ENCODE measurements around the gene GTF2B.
"Not testable (repeated sequence)": the region's sequence is repeated elsewhere in the genome, so short reads cannot be mapped to it uniquely, and the experiment has no call there.

GTF2B gene

GRCh38 chr1:88891318-88891950 is at the start of gene GTF2B:
GTF2B (minus strand) TSS chr1:88891567; CDS start chr1:88891499, 68 bp downstream.
- DNase-seq (ENCODE audit: low spot score): peak; percentile 97

GRCh38 chr1:88938528-88938927 is 47.2 kb upstream of the GTF2B start:
- not testable (repeated sequence) for DNase-seq (ENCODE audit: low spot score)

- DNase-seq (ENCODE audit: low spot score): no peak
These were observed 45.5 kb upstream of the GTF2B start for GRCh38 chr1:88936760-88937342.

DNA sequence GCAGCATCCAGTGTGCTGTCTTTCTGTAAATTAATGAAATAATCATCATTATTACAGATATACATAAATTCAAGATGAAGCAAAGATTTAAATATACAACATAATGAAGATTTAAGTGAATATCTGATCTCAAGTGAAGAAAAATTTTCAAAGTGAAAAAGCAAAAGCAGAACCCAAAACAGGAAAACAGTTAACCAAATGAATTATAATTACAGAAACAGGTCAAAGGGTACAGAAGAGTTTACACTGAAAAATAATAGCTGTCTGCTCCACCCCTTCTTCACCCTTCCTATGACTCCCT is 44.8 kb upstream of the GTF2B start:
- no peak for DNase-seq (ENCODE audit: low spot score)

GRCh38 chr1:88935522-88936222 is 44.3 kb upstream of the GTF2B start:
- DNase-seq (ENCODE audit: low spot score): peak; percentile 53

- DNase-seq (ENCODE audit: low spot score): not testable (repeated sequence)
These were observed 38.8 kb upstream of the GTF2B start for GRCh38 chr1:88930176-88930575.

DNA sequence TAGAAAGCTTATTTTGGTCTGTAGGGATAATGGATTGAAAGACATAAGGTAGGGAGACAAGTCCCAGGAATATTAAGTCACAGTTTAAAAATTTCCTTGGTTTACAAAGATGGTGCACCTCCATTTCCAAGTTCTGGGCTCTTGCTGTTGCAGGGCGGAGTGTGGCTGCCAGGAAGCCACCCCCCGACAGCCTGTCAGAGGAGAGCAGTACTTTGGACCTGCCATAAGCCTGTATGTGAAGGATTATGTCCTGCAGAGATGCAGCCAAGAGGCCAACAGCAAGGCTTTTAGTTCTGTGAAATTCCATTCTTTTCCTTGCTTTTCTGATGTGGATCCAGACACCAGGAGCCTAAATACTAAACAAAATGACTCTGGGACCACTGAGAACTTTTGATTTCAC is 31.9 kb upstream of the GTF2B start:
- DNase-seq (ENCODE audit: low spot score): no peak

DNA sequence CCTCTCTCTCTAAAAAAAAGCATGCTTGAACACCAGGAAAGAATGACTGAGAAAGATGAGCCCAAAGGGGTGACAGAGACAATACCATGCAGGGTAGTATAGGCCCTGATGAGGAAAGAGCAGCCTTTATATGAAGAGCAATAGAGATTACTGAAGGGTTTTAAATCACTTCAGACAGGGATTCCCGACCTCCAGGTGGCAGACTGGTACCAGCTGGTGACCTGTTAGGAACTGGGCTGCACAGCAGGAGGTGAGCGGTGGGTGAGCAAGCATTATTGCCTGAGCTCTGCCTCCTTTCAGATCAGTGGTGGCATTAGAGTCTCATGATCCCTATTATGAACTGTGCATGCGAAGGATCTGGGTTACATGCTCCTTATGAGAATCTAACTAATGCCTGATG is 30.8 kb upstream of the GTF2B start:
- DNase-seq (ENCODE audit: low spot score): no peak

GRCh38 chr1:88920845-88921244 is 29.5 kb upstream of the GTF2B start:
- DNase-seq (ENCODE audit: low spot score): no peak

DNA sequence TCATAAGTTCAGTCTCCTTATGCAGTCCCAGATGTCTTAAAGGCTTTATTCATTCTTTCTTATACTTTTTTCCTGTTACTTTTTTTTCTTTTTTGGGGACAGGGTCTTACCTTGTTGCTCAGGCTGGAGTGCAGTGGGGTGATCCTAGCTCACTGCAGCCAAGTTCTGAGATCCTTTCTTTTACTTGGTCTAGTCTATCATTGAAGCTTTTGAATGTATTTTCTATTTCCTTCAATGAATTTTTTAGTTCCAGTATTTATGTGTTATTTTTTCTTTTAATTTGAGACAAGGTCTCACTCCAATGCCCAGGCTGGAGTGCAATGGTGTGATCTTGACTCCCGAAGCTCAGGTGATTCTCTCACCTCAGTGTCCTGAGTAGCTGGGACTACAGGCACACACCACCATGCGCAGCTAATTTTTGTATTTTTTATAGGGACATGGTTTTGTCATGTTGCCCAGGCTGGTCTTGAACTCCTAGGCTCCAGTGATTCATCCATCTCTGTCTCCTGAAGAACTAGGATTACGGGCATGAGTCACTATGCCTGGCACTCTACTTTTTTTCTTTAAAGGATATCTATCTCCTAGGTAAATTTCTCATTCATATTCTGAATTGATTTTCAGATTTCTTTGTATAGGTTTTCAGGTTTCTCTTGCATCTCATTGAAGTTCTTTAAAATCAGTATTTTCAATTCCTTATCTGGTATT is 26.1 kb upstream of the GTF2B start:
- no peak for DNase-seq (ENCODE audit: low spot score)

DNA sequence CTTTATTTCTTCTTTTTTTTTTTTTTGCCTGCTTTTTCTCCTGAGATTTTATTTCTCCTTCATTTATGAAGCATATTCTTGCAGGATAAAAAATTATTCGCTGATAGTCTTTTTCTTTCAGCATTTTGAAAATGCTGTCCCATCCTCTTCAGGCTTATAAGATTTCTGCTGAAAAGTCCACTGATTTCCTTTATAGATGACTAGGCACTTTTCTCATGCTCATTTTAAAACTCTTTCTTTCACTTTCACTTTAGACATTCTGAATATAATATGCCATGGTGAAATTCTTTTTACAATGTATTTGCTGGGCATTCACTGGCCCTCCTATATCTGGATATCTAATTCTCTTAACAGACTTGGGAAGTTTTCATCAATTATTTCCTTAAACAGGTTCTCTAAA is 25.5 kb upstream of the GTF2B start:
- no peak for DNase-seq (ENCODE audit: low spot score)

DNA sequence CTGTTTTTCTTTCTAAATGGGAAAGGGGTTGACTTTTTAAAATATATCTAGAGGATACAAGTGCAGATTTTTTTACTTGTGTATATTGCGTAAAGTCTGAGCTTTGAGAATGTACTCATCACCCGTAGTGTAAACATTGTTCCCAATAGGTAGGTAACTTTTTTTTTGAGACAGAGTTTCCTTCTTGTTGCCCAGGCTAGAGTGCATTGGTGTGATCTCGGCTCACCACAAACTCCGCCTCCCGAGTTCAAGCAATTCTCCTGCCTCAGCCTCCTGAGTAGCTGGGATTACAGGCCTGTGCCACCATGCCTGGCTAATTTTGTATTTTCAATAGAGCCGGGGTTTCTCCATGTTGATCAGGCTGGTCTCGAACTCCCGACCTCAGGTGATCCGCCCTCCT is 20.4 kb upstream of the GTF2B start:
- DNase-seq (ENCODE audit: low spot score): not testable (repeated sequence)

- no peak for DNase-seq (ENCODE audit: low spot score)
These were observed 19.8 kb upstream of the GTF2B start for GRCh38 chr1:88911161-88911560.

- no peak for DNase-seq (ENCODE audit: low spot score)
These were observed 19.0 kb upstream of the GTF2B start for GRCh38 chr1:88910401-88910800.

DNA sequence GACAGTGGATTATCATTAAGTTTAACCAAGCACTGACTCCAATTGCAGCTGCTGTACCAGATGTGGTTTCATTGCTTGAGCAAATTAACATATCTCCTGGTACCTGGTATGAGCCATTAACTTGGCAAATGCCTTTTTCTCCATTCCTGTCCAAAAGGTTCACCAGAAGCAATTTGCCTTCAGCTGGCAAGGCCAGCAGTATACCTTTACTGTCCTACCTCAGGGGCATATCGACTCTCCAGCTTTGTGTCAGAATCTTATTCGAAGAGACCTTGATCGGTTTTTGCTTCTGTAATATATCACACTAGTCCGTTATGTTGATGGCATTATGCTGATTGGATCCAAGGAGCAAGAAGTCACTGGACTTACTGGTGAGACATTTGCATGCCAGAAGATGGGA is 9.5 kb upstream of the GTF2B start:
- DNase-seq (ENCODE audit: low spot score): no peak

- DNase-seq (ENCODE audit: low spot score): no peak
These were observed 5.8 kb upstream of the GTF2B start for GRCh38 chr1:88897070-88897730.

- peak; percentile 90 for DNase-seq (ENCODE audit: low spot score)
These were observed 1.1 kb upstream of the GTF2B start for GRCh38 chr1:88892357-88892877.

GRCh38 chr1:88891951-88892340 is 579 bp upstream of the GTF2B start:
- DNase-seq (ENCODE audit: low spot score): peak; percentile 53

- peak; percentile 47 for DNase-seq (ENCODE audit: low spot score)
These were observed 513 bp downstream of the GTF2B start for GRCh38 chr1:88890791-88891317.

DNA sequence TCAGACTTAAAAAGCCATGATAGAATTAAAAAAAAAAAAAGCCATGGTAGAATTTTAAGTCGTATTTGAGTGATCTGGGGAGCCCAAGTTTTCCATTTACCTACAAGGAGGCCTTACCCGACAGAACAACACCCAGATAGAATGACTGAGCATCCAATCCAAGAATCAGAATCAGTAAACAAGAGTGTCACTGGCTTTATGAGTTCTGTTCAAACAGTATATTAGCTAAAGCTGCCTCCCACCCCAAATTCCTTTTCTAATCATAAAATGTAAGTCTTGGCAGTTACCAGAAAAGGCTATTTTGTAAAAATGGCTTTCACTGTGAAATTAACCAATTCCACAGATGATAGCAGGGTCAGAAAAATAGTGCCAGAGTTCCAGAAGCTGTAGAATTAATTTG is 1.2 kb downstream of the GTF2B start:
- no peak for DNase-seq (ENCODE audit: low spot score)

DNA sequence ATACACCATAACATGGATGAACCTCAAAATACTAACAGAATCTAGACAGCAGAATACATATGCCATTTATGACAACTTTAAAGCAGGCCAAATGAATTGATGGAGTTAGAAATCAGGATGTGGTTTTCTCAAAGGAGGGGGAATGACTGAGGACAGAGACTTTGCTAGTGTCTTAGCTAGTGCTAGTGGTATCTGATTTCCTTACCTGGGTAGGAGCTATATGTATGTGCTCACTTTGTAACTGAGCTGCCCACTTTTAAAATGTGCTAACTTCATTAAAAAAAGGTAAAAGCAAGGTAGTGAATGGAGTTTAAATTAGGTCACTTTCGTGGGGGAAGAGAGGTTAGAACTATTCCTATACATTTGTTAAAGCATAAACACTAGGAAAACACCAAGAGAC is 2.6 kb downstream of the GTF2B start:
- DNase-seq (ENCODE audit: low spot score): no peak

GRCh38 chr1:88885933-88886332 is 5.4 kb downstream of the GTF2B start:
- no peak for DNase-seq (ENCODE audit: low spot score)

Measured in NAMALWA (cell line).